ENCODE data around the gene DCDC2. TPM values are rescaled to one million over a fixed set of nuclear protein-coding genes. Genes with fewer than 3 reads are reported as not detected.

Gene DCDC2
- total RNA-seq, 1 experiment from 2014 or later = 191 TPM

DNA sequence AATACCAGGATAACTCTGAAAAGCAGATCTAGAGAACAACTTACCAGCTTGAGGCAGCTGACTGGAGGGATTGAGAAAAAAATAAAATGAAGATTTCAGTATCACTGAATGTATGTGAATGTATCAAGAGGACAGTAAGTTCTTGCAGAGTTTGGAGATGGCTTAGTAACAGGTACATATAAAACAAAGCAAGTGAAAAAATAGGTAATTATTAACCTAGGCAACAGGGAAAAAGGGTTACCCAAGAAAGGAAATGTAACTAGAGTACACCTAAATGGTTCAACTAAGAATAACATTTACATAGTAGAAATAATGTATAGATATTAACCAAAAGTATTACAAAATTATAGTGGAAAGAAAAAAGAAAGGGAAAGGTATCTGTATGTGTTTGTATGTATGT, 164.5 kb downstream of the DCDC2 start:
- Mint-ChIP-seq H3K9me3 (ENCODE audit: unreplicated experiment) (no peaks in the 10 kb centered on the region), H3K27me3 (ENCODE audit: insufficient read depth, unreplicated experiment) (no peaks in the 10 kb centered on the region), H3K4me1 (ENCODE audit: low read depth, unreplicated experiment) (peaks cover 29% of the 10 kb centered on the region), H3K27ac (ENCODE audit: unreplicated experiment) (no peak overlapping the region), H3K36me3 (ENCODE audit: insufficient read depth, unreplicated experiment) (peaks cover 80% of the 10 kb centered on the region), H3K4me3 (ENCODE audit: unreplicated experiment) (no peak overlapping the region)
- peaks cover 35% of the 10 kb centered on the region for H3K4me1 ChIP-seq
- POLR2A ChIA-PET = no interaction called here
- TF ChIP-seq, protein P1, sequence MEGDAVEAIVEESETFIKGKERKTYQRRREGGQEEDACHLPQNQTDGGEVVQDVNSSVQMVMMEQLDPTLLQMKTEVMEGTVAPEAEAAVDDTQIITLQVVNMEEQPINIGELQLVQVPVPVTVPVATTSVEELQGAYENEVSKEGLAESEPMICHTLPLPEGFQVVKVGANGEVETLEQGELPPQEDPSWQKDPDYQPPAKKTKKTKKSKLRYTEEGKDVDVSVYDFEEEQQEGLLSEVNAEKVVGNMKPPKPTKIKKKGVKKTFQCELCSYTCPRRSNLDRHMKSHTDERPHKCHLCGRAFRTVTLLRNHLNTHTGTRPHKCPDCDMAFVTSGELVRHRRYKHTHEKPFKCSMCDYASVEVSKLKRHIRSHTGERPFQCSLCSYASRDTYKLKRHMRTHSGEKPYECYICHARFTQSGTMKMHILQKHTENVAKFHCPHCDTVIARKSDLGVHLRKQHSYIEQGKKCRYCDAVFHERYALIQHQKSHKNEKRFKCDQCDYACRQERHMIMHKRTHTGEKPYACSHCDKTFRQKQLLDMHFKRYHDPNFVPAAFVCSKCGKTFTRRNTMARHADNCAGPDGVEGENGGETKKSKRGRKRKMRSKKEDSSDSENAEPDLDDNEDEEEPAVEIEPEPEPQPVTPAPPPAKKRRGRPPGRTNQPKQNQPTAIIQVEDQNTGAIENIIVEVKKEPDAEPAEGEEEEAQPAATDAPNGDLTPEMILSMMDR (IDR thresholded peaks at IDR 0.05; ENCODE audit: insufficient read depth in 1 of 2, low read depth in 1 of 2, low read length in 1 of 2, severe bottlenecking in 1 of 2, unreplicated experiment in 1 of 2) = no peak
- no peak for DNase-seq
- CTCF ChIA-PET = no interaction called here
- H3K36me3 ChIP-seq (ENCODE audit: control insufficient read depth, insufficient read depth, low read length) = no peaks in the 10 kb centered on the region; the same call in 1 of the 2 replicates
- intact Hi-C loops (cut with micrococcal nuclease; ENCODE audit: unreplicated experiment) = no loop called here
- H3K4me3 ChIP-seq (ENCODE audit: low read depth, low read length) = no peak overlapping the region
- no TSS peak for BruUV-seq (replicated peaks)
- H3K27me3 ChIP-seq (replicated peaks; ENCODE audit: control insufficient read depth, insufficient read depth, low read length) = no peaks in the 10 kb centered on the region
- no peaks in the 10 kb centered on the region for H3K9me3 ChIP-seq

DNA sequence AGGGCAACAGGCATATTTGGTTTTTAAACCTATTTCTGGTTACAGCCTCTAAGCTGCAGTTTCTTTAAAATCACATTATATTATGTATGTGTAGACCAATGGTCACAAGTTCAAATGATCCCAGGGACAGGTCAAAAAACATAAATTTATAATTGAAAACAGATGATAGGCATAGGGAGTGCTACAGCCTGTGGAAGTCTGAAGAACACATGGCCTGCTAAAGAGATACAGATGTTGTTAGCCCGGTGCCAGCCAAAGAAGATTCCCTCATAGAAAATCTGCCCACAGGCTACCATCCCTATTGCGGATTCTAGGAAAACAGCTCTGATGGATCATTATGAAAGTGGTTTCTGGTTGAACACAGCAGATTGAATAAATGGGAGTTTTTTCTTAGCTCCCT, 166.5 kb downstream of the DCDC2 start:
- Mint-ChIP-seq H3K4me3 (ENCODE audit: unreplicated experiment) (no peak overlapping the region), H3K4me1 (ENCODE audit: low read depth, unreplicated experiment) (peaks cover 26% of the 10 kb centered on the region), H3K27ac (ENCODE audit: unreplicated experiment) (no peak overlapping the region), H3K9me3 (ENCODE audit: unreplicated experiment) (no peaks in the 10 kb centered on the region), H3K27me3 (ENCODE audit: insufficient read depth, unreplicated experiment) (no peaks in the 10 kb centered on the region), H3K36me3 (ENCODE audit: insufficient read depth, unreplicated experiment) (peaks cover 85% of the 10 kb centered on the region)
- ChIA-PET POLR2A (no interaction called here), CTCF (no interaction called here)
- no peak for DNase-seq
- Histone ChIP-seq H3K27me3 (replicated peaks; ENCODE audit: control insufficient read depth, insufficient read depth, low read length) (no peaks in the 10 kb centered on the region), H3K4me1 (peaks cover 24% of the 10 kb centered on the region), H3K4me3 (ENCODE audit: low read depth, low read length) (no peak overlapping the region), H3K9me3 (no peaks in the 10 kb centered on the region), H3K36me3 (ENCODE audit: control insufficient read depth, insufficient read depth, low read length) (no peaks in the 10 kb centered on the region)
- intact Hi-C loops (cut with micrococcal nuclease; ENCODE audit: unreplicated experiment) = no loop called here
- no TSS peak for BruUV-seq (replicated peaks)
- TF ChIP-seq, protein P1 (IDR thresholded peaks at IDR 0.05; ENCODE audit: insufficient read depth in 1 of 2, low read depth in 1 of 2, low read length in 1 of 2, severe bottlenecking in 1 of 2, unreplicated experiment in 1 of 2) = no peak

DNA sequence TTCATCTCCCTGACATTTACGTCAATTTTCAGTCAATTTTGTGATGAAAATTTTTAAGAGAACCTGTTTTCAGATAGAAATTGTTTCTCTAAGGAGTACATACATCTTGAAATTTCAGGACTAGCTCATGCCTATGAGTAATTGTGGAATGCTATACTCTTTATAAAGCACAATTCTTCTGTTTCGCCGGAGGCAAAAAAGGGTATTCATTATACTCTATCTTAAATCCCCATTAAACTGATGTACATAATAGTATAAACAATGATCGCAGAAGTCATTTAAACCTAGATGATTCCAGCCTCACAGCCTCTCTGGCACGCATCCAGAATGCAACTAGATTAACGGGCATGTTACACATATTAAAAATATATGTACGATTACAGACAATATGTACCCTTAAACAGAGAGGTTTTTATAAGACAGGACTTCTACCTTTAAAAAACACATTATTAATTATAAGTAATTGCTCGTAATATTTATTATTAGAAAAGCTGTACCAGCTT, 169.2 kb downstream of the DCDC2 start:
- Histone ChIP-seq H3K9me3 (no peaks in the 10 kb centered on the region), H3K4me1 (peaks cover 5% of the 10 kb centered on the region), H3K27me3 (replicated peaks; ENCODE audit: control insufficient read depth, insufficient read depth, low read length) (no peaks in the 10 kb centered on the region), H3K36me3 (ENCODE audit: control insufficient read depth, insufficient read depth, low read length) (peaks cover 1% of the 10 kb centered on the region; the same call in 1 of the 2 replicates), H3K4me3 (ENCODE audit: low read depth, low read length) (no peak overlapping the region)
- TF ChIP-seq, protein P1 (IDR thresholded peaks at IDR 0.05; ENCODE audit: insufficient read depth in 1 of 2, low read depth in 1 of 2, low read length in 1 of 2, severe bottlenecking in 1 of 2, unreplicated experiment in 1 of 2) = no peak
- Mint-ChIP-seq H3K27me3 (ENCODE audit: insufficient read depth, unreplicated experiment) (no peaks in the 10 kb centered on the region), H3K9me3 (ENCODE audit: unreplicated experiment) (peaks cover 4% of the 10 kb centered on the region), H3K36me3 (ENCODE audit: insufficient read depth, unreplicated experiment) (peaks cover 86% of the 10 kb centered on the region), H3K4me3 (ENCODE audit: unreplicated experiment) (no peak overlapping the region), H3K27ac (ENCODE audit: unreplicated experiment) (no peak overlapping the region), H3K4me1 (ENCODE audit: low read depth, unreplicated experiment) (peaks cover 10% of the 10 kb centered on the region)
- intact Hi-C loops (cut with micrococcal nuclease; ENCODE audit: unreplicated experiment) = no loop called here
- DNase-seq = no peak
- BruUV-seq (replicated peaks) = no TSS peak
- CTCF ChIA-PET = no interaction called here
- POLR2A ChIA-PET = no interaction called here

Measured in Caco-2 (cell line).